Measurements from ENCODE around the gene FREM2.

The FREM2 gene

GRCh38 chr13:38685974-38686576, 802 bp upstream of the FREM2 start:
- DNase-seq (ENCODE audit: low read depth) = peak; percentile 25

GRCh38 chr13:38687246-38688229, 661 bp downstream of the FREM2 start:
- DNase-seq (ENCODE audit: low read depth) = peak; percentile 2

GRCh38 chr13:38688674-38689073, 1.8 kb downstream of the FREM2 start:
- no peak for DNase-seq (ENCODE audit: low read depth)

GRCh38 chr13:38690231-38690630, 3.4 kb downstream of the FREM2 start:
- DNase-seq (ENCODE audit: low read depth) = no peak

GRCh38 chr13:38693168-38693567, 6.3 kb downstream of the FREM2 start:
- no peak for DNase-seq (ENCODE audit: low read depth)

GRCh38 chr13:38693641-38694040, 6.8 kb downstream of the FREM2 start:
- no peak for DNase-seq (ENCODE audit: low read depth)

GRCh38 chr13:38697197-38697596, 10.3 kb downstream of the FREM2 start:
- DNase-seq (ENCODE audit: low read depth) = no peak

- DNase-seq (ENCODE audit: low read depth) = peak; percentile 8
Measured at GRCh38 chr13:38697628-38698333, 10.9 kb downstream of the FREM2 start.

GRCh38 chr13:38700051-38700450, 13.2 kb downstream of the FREM2 start:
- no peak for DNase-seq (ENCODE audit: low read depth)

- no peak for DNase-seq (ENCODE audit: low read depth)
Measured at GRCh38 chr13:38702669-38703068, 15.8 kb downstream of the FREM2 start.

GRCh38 chr13:38703255-38703654, 16.4 kb downstream of the FREM2 start:
- DNase-seq (ENCODE audit: low read depth) = no peak

- no peak for DNase-seq (ENCODE audit: low read depth)
Measured at GRCh38 chr13:38705365-38705764, 18.5 kb downstream of the FREM2 start.

GRCh38 chr13:38707460-38707859, 20.6 kb downstream of the FREM2 start:
- no peak for DNase-seq (ENCODE audit: low read depth)

GRCh38 chr13:38713046-38713445, 26.2 kb downstream of the FREM2 start:
- DNase-seq (ENCODE audit: low read depth) = no peak

- no peak for DNase-seq (ENCODE audit: low read depth)
Measured at GRCh38 chr13:38718374-38718773, 31.5 kb downstream of the FREM2 start.

- no peak for DNase-seq (ENCODE audit: low read depth)
Measured at GRCh38 chr13:38730332-38730731, 43.5 kb downstream of the FREM2 start.

- DNase-seq (ENCODE audit: low read depth) = no peak
Measured at GRCh38 chr13:38733146-38733545, 46.3 kb downstream of the FREM2 start.

GRCh38 chr13:38735665-38736440, 49.0 kb downstream of the FREM2 start:
- no peak for DNase-seq (ENCODE audit: low read depth)

GRCh38 chr13:38743466-38743865, 56.6 kb downstream of the FREM2 start:
- DNase-seq (ENCODE audit: low read depth) = no peak

GRCh38 chr13:38752686-38753085, 65.8 kb downstream of the FREM2 start:
- DNase-seq (ENCODE audit: low read depth) = no peak

- DNase-seq (ENCODE audit: low read depth) = no peak
Measured at GRCh38 chr13:38753878-38754277, 67.0 kb downstream of the FREM2 start.

GRCh38 chr13:38755793-38756192, 68.9 kb downstream of the FREM2 start:
- DNase-seq (ENCODE audit: low read depth) = no peak
